HL-60/S4 treated with retinoic acid at 250 ng/mL for 4 days and 3 days (cell line): ENCODE results near the gene SMIM13.

Source experiments
- in situ Hi-C: fragments of 300-500 bp; cut with MboI; formaldehyde crosslinking; loops from 2 replicates; pipeline ENCODE4 v1.7.0; 2022; ENCODE audit warnings: low sequenced_read_pairs

SMIM13 gene

GRCh38 chr6:11183761-11184362 is 90.2 kb downstream of the SMIM13 start:
- in situ Hi-C loops: no loop called here

- in situ Hi-C loops: no loop called here
These were observed 91.7 kb downstream of the SMIM13 start for GRCh38 chr6:11185204-11185842.

- in situ Hi-C loops: no loop called here
These were observed 93.7 kb downstream of the SMIM13 start for GRCh38 chr6:11187301-11187700.
